HG02973 (cell line): ENCODE results near the gene GPR152.
"Not testable (repeated sequence)": the region's sequence is repeated elsewhere in the genome, so short reads cannot be mapped to it uniquely, and the experiment has no call there.

Experiments used
- ATAC-seq: cut with Tn5 transposase; IDR thresholded peaks from one replicate; pipeline ENCODE4 v1.9.1; 2021; ENCODE audit warnings: moderate library complexity; ENCODE audit not compliant: unreplicated experiment

GPR152 gene

GRCh38 chr11:67410984-67411784 lies 41.3 kb downstream of the GPR152 start:
- ATAC-seq = no peak

- ATAC-seq = no peak
These were observed 42.1 kb downstream of the GPR152 start for GRCh38 chr11:67410369-67410831.

GRCh38 chr11:67409781-67410368 lies 42.7 kb downstream of the GPR152 start:
- no peak for ATAC-seq

GRCh38 chr11:67409261-67409666 lies 43.3 kb downstream of the GPR152 start:
- no peak for ATAC-seq

- ATAC-seq = no peak
These were observed 43.9 kb downstream of the GPR152 start for GRCh38 chr11:67408437-67409200.

GRCh38 chr11:67407688-67408163 lies 44.8 kb downstream of the GPR152 start:
- ATAC-seq = no peak

- no peak for ATAC-seq
These were observed 45.4 kb downstream of the GPR152 start for GRCh38 chr11:67406969-67407687.

- ATAC-seq = no peak
These were observed 46.0 kb downstream of the GPR152 start for GRCh38 chr11:67406420-67406968.

- no peak for ATAC-seq
These were observed 46.7 kb downstream of the GPR152 start for GRCh38 chr11:67405688-67406339.

- no peak for ATAC-seq
These were observed 47.3 kb downstream of the GPR152 start for GRCh38 chr11:67405196-67405567.

- ATAC-seq = no peak
These were observed 47.9 kb downstream of the GPR152 start for GRCh38 chr11:67404515-67405195.

- not testable (repeated sequence) for ATAC-seq
These were observed 49.4 kb downstream of the GPR152 start for GRCh38 chr11:67403085-67403484.

- not testable (repeated sequence) for ATAC-seq
These were observed 50.2 kb downstream of the GPR152 start for GRCh38 chr11:67402192-67402839.

GRCh38 chr11:67401495-67402191 lies 50.9 kb downstream of the GPR152 start, which contains the start of gene PPP1CA:
TSS of gene PPP1CA (minus strand) at chr11:67401858. CDS start at chr11:67401782, 76 bp downstream.
- peak; percentile 50 for ATAC-seq
